Measurements from ENCODE around the gene PPFIA4.

DNA sequence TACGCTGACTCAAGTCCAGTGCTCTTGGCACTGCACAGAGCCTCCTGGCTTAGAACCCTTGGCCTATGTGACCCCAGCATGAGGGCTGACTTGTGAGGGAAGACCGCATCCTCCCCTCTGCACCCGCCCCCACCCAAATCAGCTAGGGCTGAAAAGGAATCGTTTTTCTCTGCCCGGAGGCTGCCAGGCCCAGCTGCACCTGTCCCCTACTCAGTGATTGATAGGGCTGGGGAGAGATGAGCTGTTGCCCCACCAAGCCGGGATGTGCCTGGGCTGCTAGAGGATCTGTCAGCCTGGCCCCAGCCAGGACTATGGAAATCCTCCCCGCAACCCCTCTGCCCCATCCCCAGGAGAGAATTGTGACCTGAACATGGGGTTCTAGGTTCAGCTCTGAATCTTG is 38.9 kb downstream of the PPFIA4 start:
- TF ChIP-seq, protein P1, sequence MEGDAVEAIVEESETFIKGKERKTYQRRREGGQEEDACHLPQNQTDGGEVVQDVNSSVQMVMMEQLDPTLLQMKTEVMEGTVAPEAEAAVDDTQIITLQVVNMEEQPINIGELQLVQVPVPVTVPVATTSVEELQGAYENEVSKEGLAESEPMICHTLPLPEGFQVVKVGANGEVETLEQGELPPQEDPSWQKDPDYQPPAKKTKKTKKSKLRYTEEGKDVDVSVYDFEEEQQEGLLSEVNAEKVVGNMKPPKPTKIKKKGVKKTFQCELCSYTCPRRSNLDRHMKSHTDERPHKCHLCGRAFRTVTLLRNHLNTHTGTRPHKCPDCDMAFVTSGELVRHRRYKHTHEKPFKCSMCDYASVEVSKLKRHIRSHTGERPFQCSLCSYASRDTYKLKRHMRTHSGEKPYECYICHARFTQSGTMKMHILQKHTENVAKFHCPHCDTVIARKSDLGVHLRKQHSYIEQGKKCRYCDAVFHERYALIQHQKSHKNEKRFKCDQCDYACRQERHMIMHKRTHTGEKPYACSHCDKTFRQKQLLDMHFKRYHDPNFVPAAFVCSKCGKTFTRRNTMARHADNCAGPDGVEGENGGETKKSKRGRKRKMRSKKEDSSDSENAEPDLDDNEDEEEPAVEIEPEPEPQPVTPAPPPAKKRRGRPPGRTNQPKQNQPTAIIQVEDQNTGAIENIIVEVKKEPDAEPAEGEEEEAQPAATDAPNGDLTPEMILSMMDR (conservative IDR thresholded peaks at IDR 0.05 in 1 of 2, IDR thresholded peaks at IDR 0.05 in 1 of 2; ENCODE audit: extremely low read depth in 1 of 2, insufficient read depth in 1 of 2, low read depth in 1 of 2, low read length in 2 of 2), result no peak
- TF ChIP-seq EZH2 (IDR thresholded peaks at IDR 0.05; ENCODE audit: borderline replicate concordance, low read length), result no peak

Measured in mammary epithelial cell (primary cell).